HG03025 (cell line): ENCODE data around the gene PRCD.
"Not testable (repeated sequence)": the region's sequence is repeated elsewhere in the genome, so short reads cannot be mapped to it uniquely, and the experiment has no call there.

Source experiments
- ATAC-seq: cut with Tn5 transposase; IDR thresholded peaks from one replicate; pipeline ENCODE4 v1.9.1; 2021; ENCODE audit warnings: mild to moderate bottlenecking, moderate library complexity; ENCODE audit not compliant: unreplicated experiment, low FRiP score

The PRCD gene

DNA sequence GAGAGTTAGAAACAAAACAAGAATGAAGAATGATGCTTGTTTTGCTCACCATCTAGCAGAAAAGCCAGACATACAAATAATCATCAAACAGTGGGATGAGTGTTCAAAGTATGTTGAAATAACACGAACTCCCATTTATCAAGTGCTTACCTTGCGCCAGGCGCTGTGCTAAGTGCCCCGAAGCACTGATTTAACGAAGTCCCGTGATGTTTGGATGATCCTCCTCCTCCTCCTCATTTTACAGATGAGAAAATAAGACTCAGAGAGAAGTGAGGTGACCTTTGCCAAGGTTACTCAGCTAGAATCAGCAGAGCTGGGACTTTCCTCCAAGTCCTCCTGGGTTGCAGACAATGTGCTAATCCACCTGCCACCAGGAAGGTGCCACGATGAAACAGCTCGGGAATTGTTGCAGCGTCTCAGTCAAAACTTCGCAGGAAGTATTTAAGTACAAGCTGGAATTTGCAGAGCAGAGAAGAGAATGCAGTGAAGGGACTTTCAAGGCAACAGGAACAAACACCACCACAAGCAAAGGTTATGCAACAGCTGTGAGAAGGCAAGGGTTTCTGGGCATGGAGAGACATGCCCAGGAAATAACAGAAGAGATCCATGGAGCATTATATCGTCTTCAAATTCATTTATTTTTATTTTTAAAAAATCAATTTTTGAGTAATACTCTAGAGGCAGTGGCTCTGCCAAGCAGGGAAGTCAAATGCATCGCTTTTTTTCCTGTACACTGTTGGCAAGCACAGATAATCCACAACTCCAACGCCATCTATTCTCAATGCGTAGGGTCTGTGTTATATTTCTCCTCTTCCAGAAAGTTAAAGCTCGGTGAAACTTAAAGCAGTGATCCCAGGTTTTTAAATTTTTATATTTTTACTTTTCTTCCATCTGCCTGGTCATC is 11.1 kb downstream of the PRCD start:
- no peak for ATAC-seq

DNA sequence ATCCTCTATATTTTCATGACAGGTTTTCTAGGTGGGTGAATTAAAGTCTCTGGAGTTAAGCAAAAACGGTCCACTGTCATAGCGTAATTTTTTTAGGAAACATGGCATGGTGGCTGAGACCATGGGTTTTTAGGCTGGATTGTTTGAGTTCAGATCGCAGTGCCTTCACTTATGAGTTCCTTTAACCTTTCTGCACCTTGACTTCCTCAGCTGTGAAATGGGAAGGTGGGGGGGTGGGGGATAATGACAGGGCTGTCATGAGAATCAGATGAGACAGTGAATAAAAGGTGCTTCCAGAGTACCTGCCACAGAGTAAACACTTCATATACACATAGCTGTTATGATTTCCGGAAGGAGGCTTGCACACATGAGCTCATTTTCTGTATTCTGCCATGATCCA is 11.8 kb downstream of the PRCD start:
- no peak for ATAC-seq

DNA sequence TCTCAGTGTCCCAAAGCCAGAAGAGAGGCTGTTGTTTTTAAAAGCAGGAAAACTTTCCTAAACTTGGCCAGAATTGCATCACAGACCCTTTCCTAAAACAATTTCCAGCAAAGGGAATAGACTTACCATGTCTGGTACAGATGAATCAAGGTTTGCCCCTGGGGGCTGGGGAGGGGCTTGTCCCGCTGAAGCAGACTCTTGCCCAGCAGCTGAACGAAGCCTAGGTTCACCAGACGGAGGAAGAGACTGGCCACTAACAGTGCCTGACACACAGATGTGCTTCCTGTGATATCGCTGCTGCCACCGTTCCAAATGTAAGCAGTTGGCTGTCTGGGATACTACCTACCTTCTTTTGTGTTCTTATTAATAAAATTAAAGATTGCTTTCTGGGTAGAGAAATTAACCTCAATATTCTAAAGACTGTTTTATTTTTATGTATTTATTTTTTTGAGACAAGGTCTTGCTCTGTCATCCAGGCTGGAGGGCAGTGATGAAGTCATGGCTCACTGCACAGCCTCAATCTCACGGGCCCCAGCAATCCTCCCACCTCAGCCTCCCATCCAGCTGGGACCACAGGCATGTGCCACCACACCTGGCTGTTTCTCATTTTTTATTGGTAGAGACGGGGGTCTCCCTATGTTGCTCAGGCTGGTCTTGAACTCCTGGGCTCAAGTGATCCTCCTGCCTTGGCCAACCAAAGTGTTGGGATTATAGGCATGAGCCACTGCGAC is 13.5 kb downstream of the PRCD start:
- ATAC-seq, result no peak

DNA sequence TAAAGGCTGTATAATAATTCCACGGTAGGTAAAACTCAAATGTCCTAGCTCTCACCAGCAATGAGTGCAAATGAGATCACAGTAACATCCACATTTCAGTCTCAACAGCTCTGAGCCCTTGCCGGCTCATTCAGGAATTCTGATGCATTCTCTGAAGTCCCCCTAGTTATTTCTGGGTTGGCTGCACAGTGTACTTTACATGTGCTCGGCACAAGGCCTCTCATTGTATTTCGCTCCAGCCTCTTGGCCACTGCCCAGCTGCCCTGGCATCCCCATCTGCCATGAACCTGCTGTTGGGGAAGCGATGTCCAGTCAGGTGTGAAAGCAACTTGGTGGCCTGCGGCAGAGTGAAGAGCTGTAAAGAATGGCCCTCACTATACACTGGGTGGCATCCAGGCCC is 14.3 kb downstream of the PRCD start:
- ATAC-seq, result no peak

DNA sequence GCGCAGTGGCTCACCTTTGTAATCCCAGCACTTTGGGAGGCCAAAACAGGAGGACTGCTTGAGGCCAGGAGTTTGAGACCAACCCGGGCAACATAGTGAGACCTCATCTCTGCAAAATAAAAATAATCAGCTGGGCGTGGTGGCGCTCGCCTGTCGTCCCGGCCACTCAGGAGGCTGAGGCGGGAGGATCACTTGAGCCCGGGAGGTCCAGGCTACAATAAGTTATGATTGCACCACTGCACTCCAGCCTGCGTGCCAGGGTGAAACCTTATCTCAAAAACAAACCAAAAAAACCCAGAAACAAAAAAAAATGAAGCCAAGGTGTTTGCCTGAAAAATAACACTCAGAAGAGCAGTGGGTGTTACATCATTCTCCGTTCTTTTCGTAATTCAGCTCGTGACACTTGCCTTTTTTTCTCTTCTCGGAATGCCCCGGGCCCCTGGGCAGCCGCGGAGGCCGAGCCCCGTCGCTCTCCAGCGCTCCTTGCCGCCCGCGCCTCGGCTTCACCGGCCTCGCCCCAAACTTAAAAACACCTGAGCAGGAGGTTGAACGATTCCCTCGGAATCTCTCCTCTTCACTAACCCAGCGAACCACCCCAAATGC is 17.0 kb downstream of the PRCD start:
- ATAC-seq, result peak; percentile 9

DNA sequence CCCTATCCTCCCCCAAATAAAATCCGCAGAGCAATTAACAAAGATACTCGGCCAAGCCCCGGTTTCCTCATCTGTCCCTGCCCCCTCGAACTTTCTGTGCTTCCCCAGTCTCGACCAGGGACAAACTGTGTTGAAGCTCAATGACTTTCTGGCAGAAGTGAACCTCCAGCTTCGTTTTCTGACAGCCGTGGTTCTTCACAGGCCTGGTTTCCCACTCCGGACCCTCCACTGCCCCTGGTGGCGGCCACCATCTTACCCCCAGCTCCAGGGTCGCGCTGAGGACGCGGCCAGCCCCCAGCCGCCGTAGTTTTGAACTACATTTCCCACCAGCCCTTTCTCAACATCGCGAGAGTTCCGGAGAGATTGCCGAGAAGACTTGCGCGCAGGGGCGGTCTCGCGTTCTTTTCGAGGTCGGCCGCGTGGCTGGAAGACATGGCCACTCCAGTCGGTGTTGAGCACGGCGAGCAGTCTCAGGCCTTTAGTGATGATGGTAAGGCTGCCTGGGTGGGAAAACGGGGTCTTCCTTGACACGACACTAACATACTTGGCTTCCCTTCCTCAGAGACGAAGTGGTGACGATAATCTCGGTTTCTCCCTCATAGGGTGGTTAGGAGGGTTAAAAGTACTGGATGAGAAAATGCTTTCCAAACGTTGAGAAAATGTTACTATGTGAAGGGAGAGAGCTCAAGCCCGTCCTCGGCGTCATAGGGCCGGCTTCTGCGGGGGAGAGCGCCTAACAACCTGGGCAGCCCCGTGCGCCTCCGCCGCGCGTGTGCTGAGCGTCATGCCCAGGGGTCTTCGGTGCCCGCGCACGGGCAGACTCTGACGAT is 17.7 kb downstream of the PRCD start:
- peak; percentile 71 for ATAC-seq

DNA sequence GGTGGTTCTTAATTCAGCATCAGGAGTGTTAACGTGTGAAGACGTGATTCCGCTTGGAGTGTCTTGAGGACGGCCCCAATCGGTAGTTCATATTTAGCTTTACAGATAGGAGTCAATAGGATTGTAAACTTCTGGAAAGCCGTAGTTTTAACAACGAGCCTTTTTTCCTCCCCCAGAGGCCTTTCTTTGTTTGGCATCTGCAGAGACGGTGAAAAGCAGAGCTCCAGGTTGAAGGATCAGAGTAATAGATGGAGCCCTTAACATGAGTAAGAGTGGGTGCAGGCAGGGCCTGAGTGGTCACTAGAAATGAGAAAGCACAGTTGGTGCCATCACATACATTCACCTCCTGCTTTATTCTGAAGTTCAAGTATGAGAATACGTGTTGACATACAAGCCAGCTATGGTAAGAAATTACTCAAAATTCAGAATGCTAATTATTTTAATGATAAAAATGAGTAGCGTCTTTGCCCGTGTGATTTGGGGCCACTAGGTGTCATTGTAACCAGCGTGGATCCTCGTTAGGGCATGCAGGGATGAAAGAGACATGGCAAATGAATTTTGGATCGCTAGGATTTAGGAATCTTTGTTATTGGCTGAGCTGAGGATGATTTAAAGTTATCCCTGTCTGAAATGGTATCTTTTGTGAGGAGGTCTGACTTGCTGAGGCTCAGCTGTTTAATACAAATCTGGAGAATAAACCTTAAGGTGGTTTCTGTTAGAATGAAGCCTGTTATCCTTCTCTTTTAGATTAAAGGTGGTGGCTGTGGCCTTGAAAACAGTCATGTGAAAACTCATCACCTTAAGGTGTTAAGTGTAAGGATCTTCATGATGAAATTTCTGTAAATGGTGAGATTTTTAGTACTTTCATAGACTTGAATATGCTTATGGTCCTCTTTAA is 18.6 kb downstream of the PRCD start:
- no peak for ATAC-seq

DNA sequence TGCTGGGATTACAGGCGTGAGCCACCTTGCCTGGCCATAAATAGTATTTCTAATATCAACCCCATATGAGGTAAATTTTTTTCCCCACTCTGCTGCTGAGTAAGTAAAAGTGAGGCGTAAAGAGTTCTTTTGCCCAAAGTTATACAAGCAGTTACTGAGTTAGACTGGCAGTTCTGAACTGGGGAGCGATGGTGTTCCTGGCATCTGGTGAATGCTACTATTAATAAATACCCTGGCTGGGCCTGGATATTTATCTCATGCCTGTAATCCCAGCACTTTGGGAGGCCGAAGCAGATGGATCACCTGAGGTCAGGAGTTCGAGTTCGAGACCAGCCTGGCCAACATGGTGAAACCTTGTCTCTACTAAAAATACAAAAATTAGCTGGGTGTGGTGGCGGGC is 19.6 kb downstream of the PRCD start:
- not testable (repeated sequence) for ATAC-seq

DNA sequence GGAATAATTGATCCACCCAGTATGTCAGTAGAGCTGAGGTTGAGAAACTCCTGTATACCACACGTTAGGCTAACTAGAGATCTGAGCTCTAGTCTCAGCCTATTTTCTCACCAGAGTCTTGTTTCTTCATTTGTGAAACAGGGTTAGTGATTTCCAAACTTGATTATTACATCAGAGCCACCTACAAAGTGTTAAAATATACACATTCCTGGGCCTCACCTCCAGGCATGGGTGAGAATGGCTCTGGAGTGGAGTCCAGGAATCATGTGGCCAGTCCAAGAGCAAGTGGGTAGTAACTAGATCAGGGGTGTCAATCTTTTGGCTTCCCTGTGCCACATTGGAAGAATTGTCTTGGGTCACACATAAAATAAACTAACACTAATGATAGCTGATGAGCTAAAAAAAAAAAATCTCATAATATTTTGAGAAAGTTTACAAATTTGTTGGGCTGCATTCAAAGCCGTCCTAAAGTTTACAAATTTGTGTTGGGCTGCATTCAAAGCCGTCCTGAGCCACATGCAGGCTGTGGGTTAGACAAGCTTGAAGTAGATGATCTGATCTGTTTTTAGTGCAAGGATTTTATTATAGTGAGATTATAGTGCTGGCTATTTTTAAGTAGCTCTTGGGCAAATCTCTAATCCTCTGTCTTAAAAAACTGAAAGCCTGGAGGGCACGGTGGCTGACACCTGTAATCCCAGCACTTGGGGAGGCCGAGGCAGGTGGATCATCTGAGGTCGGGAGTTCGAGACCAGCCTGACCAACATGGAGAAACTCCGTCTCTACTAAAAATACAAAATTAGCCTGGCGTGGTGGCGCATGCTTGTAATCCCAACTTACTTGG is 20.4 kb downstream of the PRCD start:
- no peak for ATAC-seq

DNA sequence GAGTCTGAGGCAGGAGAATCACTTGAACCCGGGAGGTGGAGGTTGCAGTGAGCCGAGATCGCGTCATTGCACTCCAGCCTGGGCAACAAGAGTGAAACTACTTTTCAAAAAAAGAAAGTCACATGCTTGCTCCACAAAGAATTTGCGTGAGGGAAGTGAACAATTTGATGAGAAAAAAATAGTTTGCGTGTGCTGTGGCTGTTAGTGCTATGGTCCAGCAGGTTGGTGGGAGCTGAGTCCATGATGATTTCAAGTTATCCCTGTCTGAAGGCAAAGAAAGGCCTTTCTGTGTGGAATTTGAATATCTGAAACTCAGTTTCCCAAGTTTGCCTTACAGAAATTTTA is 21.0 kb downstream of the PRCD start:
- no peak for ATAC-seq

DNA sequence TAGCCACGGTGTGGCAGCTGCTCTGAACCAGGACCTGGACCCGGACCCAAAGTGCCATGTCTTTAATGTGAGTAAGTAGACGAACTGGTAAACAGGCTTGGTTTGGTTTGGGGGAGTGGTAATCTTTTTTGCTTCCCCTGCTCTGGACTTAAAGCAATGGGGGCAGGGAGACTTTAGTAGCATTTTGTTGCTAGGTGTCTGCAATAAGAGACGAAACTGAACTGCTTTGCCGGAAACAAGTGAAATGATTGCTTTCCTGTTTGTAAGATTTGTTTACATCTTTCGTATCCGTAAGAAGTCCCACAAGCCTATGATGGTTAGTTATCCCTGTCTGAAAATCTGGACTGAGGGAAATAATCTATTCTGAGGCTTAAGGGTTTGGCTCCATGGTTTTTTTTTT is 21.5 kb downstream of the PRCD start:
- no peak for ATAC-seq

DNA sequence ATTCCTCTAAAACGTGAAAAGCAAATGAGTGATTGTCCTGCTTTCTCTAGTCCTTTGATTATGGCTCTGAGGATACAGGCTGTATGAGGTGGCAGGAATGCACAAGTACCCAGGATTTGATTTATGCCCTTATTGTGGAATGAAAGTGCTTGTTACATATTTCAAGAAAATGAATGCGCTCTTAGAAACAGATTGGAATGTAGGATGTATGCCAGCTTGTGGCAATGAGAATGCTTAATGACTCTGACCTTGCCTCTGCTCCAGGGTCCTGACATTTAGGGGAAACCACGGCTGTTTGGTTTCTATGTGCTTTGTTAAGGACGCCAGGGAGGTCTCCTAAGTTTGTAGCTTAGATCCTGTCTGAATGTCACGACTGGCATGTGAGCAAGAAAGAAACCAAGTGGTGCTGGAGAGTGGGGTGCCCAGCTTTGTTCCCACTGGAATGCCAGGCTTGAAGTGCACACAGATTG is 22.0 kb downstream of the PRCD start:
- no peak for ATAC-seq

DNA sequence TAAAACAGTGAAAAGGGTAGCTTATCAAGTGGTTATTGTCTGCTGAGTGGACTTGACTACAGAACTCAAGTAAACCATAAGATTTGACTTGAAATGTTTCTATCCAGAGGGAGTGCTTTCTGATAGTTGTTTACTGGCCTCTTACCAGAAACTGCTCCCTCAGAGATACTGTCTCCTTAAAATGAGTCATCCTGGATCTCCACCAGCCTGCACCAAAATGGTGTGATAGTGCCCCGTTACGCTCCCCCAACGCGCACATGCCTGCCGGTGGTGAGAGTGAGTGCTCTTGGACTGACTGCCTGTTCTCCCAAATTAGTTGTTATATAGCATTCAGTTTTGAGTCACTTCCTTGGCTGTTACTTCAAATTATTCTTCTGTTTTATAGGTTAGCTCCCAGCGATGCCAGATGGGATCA is 22.9 kb downstream of the PRCD start:
- no peak for ATAC-seq

DNA sequence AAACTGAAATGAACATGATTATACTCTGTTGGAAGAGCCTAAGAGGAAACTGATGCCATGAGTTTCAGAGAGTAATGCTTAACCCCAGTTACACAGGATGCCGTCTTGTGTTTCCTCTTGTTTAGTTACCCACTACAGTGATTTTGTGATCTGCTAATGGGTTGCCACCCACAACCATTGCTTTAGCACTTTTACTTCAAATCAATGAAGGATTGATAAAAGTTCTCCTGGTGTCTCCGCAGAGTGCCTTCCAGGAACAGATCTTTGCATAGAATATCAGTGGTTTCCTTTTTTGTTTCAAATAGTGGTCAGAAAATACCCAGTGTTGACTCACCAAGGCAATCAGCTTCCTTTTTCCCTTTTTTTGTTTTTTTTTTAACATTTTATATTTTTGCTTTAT is 23.5 kb downstream of the PRCD start:
- ATAC-seq, result not testable (repeated sequence)

DNA sequence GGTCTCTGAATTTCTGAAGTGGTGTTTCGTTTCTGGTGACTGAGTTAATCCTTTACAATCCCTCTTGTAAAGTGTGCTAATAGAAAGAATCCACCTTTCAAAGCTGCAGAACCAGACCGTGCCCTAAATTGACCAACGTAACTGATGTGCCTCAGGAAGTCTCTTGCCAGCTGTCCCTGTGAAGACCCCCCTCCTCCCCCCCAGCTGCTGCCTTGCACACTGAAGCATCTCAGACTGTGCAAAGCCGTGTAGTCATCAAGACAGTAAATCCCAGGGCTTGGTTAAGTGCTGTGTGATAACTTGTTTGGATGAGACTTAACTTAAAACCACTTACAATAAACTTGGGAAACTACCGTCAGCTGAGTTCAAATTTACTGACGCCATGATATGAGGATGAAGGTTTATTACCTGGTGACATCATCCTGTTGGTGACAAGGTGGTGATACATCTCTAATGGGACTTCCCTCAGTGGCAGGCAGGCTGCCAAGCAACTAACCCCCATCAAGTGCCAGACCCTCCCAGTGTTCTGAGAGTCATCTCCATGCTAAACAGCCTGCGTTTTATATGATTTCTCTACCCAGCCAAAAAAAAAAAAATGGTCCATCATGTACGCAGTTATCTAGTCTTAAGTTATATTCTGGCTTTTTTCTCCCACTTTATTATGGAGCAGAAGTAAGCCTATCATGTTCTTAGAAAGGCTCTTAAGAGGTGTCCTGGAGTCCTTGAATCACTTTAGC is 25.3 kb downstream of the PRCD start:
- not testable (repeated sequence) for ATAC-seq

DNA sequence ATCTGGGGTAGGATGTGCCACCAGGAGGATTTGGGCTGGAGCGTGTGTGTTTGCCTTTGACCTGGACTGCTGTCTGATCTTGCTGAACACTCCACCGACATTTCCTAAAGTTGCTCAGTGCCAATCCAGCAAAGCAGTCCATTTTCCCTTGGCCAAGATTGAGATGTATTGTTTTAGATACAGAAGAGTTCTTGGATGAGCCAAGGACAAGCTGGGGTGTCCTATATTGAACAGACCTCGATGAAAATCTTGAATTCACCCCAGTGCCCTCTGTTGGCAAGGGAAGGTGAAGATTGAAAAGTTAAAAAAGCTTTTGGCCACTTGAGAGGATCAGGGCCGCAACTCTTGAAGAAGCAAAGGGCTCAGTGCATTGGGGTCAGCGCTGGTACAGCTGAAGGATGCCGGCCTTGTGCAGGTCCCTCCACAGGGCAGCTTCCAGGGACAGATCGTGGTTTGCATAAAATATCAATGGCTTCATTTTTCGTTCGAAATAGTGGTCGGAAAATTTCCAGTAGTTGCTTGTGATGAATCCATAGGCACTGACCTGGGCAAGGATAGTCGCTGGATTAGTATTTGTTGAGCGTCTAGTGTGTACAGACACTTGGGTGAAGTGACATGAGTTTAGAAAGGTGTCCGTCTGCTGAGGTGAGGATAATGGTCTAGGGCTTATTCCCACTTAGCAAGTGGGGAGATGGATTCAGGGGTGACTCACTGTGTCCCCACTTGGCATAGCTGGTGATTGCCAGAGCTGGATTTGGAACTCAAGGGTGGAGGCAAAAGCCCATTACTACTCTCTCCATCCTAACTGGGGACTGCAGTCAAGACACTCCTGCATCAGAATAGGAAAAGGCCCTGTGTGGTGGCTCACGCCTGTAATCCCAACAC is 26.1 kb downstream of the PRCD start:
- no peak for ATAC-seq

DNA sequence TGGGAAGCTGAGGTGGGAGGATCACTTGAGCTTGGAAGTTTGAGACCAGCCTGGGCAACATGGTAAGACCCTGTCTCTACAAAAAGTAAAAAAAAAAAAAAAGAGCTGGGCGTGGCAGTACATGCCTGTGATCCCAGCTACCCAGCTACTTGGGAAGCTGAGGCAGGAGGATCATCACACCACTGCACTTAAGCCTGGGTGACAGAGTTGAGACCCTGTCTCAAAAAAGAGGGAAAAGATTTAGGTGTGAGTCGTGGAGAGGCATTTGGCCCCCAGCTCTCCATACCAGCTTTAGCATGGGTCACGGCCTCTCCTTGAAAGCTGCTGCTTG is 26.7 kb downstream of the PRCD start:
- ATAC-seq, result no peak
